Neural cell (in vitro differentiated cells): ENCODE data around the gene RCL1. TPM values are rescaled to one million over a fixed set of nuclear protein-coding genes. Genes with fewer than 3 reads are reported as not detected.

ENCODE experiments used
- H2AFZ ChIP-seq: fragments of 200-600, 300-800 bp; sonication (generic), shearing (Covaris generic); 2 replicates; pipeline ENCODE4 v1.6.0; 2014; ENCODE audit warnings: low read depth, mild to moderate bottlenecking, antibody characterized with exemption, low read length, moderate library complexity
- H3F3A ChIP-seq: fragments of 200-600 bp; shearing (Covaris generic); 2 replicates; pipeline ENCODE4 v1.6.1; 2016; ENCODE audit warnings: mild to moderate bottlenecking, moderate library complexity, mixed read lengths, antibody characterized with exemption, low read length; ENCODE audit not compliant: insufficient read depth, poor library complexity, severe bottlenecking
- H3K27ac ChIP-seq: fragments of 200-600, 300-800 bp; sonication (generic), shearing (Covaris generic); 2 replicates; pipeline ENCODE4 v1.5.1; 2014; ENCODE audit warnings: mild to moderate bottlenecking, low read length, moderate library complexity
- H3K27me3 ChIP-seq: fragments of 300-800, 200-600 bp; sonication (generic), shearing (Covaris generic); 2 replicates; pipeline ENCODE4 v1.6.0; 2014; ENCODE audit warnings: mild to moderate bottlenecking, low read depth, low read length, moderate library complexity; ENCODE audit not compliant: insufficient read depth
- H3K36me3 ChIP-seq: fragments of 300-800, 200-600 bp; sonication (generic), shearing (Covaris generic); 2 replicates; pipeline ENCODE4 v1.5.1; 2014; ENCODE audit warnings: mild to moderate bottlenecking, antibody characterized with exemption, low read length, moderate library complexity; ENCODE audit not compliant: insufficient read depth
- H3K4me2 ChIP-seq: fragments of 300-800, 200-600 bp; sonication (generic), shearing (Covaris generic); 2 replicates; pipeline ENCODE4 v1.6.0; 2014; ENCODE audit warnings: mild to moderate bottlenecking, low read length
- H3K4me3 ChIP-seq: fragments of 300-800, 200-600 bp; sonication (generic), shearing (Covaris generic); 2 replicates; pipeline ENCODE4 v1.5.1; 2014; ENCODE audit warnings: mild to moderate bottlenecking, low read length, moderate library complexity
- H3K79me2 ChIP-seq: fragments of 200-600 bp; shearing (Covaris generic); replicated peaks from 2 replicates; pipeline ENCODE4 v1.6.0; 2014; ENCODE audit warnings: mild to moderate bottlenecking, low read length, moderate library complexity; ENCODE audit not compliant: insufficient read depth
- H3K9ac ChIP-seq: fragments of 300-800, 200-600 bp; sonication (generic), shearing (Covaris generic); 2 replicates; pipeline ENCODE4 v1.6.1; 2016; ENCODE audit warnings: mild to moderate bottlenecking, low read length, mixed read lengths
- H3K9me2 ChIP-seq: fragments of 200-600 bp; shearing (Covaris generic); 2 replicates; pipeline ENCODE4 v1.6.1; 2016; ENCODE audit warnings: mild to moderate bottlenecking, low read length, mixed read lengths; ENCODE audit not compliant: insufficient read depth
- H3K9me3 ChIP-seq: fragments of 200-600, 300-800 bp; sonication (generic), shearing (Covaris generic); 2 replicates; pipeline ENCODE4 v1.6.1; 2016; ENCODE audit warnings: mild to moderate bottlenecking, mixed run types, low read length, moderate library complexity, mixed read lengths
- H4K20me1 ChIP-seq: fragments of 200-600 bp; shearing (Covaris generic); 2 replicates; pipeline ENCODE4 v1.6.1; 2016; ENCODE audit warnings: mild to moderate bottlenecking, mixed run types; ENCODE audit not compliant: insufficient read depth
- EP300 ChIP-seq: fragments of 450-650 bp; conservative IDR thresholded peaks from 2 replicates; pipeline ENCODE4 v1.6.1; 2014; ENCODE audit warnings: antibody characterized with exemption, mild to moderate bottlenecking, moderate library complexity; ENCODE audit not compliant: poor library complexity, severe bottlenecking
- EZH2 ChIP-seq: fragments of 200-600, 300-800 bp; shearing (Covaris generic), sonication (generic); IDR thresholded peaks from 2 replicates; pipeline ENCODE4 v1.6.1; 2014; ENCODE audit warnings: antibody characterized with exemption, low read length, borderline replicate concordance, mild to moderate bottlenecking; ENCODE audit not compliant: insufficient read depth, poor library complexity, severe bottlenecking
- MXI1 ChIP-seq: fragments of 450-650 bp; conservative IDR thresholded peaks from 2 replicates; pipeline ENCODE4 v1.6.1; 2014; ENCODE audit warnings: antibody characterized with exemption, mild to moderate bottlenecking; ENCODE audit not compliant: poor library complexity, severe bottlenecking
- POLR2AphosphoS5 ChIP-seq: IDR thresholded peaks from 2 replicates; pipeline ENCODE4 v1.6.1; 2012
- RAD21 ChIP-seq: fragments of 450-650 bp; conservative IDR thresholded peaks from 2 replicates; pipeline ENCODE4 v1.6.1; 2014; ENCODE audit warnings: antibody characterized with exemption, mild to moderate bottlenecking, moderate library complexity
- SMC3 ChIP-seq: fragments of 450-650 bp; conservative IDR thresholded peaks from 2 replicates; pipeline ENCODE4 v1.6.1; 2014; ENCODE audit warnings: antibody characterized with exemption, mild to moderate bottlenecking, moderate library complexity; ENCODE audit not compliant: poor library complexity
- TAF1 ChIP-seq: IDR thresholded peaks from 2 replicates; pipeline ENCODE4 v1.6.1; 2012; ENCODE audit warnings: low read depth
- polyA plus RNA-seq: library from polyadenylated mRNA; depleted of rRNA; stranded (reverse); fragments of >200 nt; gene quantifications from 2 replicates; pipeline ENCODE4 v1.2.3, GENCODE V29; 2014
- small RNA-seq, 3 experiments: library from RNA; depleted of rRNA; stranded (forward); fragments of <200 nt; gene quantifications; one replicate each; pipeline ENCODE3, GENCODE V24; 2012
- TF ChIP-seq, protein P1 (sequence below): fragments of 450-650 bp; IDR thresholded peaks from 2 replicates; pipeline ENCODE4 v1.5.1; 2014; ENCODE audit warnings: antibody characterized with exemption, mild to moderate bottlenecking, moderate library complexity; ENCODE audit not compliant: poor library complexity, severe bottlenecking
- TF ChIP-seq, protein P2 (sequence below): IDR thresholded peaks from 2 replicates; pipeline ENCODE4 v1.6.1; 2012; ENCODE audit warnings: borderline replicate concordance

Gene RCL1
- polyA plus RNA-seq, 1 donor from 2014 or later, result 4.2 TPM

DNA sequence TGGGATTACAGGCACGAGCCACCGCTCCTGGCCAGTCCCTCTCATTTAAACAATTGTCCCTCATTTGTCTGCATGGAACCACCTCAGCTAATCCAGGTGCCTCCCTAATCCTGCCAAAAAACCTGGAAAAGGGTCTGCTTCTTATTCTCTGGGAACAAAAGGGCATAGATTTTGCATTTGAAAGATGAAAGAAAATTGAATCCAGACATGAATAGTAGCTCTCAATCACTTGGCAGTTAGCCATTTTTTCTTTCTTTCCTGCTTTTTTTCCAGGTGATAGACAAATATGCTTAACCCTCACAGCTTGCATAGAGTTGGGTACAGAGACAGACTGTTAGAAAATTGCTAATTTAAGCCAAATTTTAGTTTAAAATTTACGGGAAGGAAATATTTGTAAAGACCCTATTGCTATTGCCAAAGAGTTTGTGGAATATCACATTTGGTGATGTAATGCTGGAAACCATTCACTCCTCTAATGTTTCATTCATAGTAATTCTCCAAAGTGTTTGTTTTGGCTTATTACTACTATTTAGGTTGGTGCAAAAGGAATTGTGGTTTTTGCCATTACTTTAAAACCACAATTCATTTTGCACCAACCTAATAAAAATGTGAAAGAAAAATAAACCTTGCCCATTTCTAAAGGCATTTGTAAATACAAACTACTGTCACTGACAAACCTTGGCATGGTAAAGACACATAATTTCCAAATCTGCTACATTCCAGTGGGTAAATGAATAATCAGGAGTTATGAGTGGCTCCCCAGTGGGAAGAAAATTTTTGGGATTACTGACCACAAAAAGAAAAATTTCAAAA is 111.8 kb downstream of the RCL1 start:
- H3K9me2 ChIP-seq, result no peaks in the 10 kb centered on the region
- no peak overlapping the region for H3K4me2 ChIP-seq
- no peak overlapping the region for H3K4me3 ChIP-seq
- H2AFZ ChIP-seq, result no peak overlapping the region
- H3F3A ChIP-seq, result no peaks in the 10 kb centered on the region
- no peaks in the 10 kb centered on the region for H4K20me1 ChIP-seq
- H3K27me3 ChIP-seq, result no peaks in the 10 kb centered on the region
- H3K9me3 ChIP-seq, result no peaks in the 10 kb centered on the region
- no peak for TF ChIP-seq POLR2AphosphoS5
- TF ChIP-seq SMC3, result no peak
- TF ChIP-seq TAF1, result no peak
- no peak for TF ChIP-seq MXI1
- TF ChIP-seq EZH2, result no peak
- TF ChIP-seq, protein P1, sequence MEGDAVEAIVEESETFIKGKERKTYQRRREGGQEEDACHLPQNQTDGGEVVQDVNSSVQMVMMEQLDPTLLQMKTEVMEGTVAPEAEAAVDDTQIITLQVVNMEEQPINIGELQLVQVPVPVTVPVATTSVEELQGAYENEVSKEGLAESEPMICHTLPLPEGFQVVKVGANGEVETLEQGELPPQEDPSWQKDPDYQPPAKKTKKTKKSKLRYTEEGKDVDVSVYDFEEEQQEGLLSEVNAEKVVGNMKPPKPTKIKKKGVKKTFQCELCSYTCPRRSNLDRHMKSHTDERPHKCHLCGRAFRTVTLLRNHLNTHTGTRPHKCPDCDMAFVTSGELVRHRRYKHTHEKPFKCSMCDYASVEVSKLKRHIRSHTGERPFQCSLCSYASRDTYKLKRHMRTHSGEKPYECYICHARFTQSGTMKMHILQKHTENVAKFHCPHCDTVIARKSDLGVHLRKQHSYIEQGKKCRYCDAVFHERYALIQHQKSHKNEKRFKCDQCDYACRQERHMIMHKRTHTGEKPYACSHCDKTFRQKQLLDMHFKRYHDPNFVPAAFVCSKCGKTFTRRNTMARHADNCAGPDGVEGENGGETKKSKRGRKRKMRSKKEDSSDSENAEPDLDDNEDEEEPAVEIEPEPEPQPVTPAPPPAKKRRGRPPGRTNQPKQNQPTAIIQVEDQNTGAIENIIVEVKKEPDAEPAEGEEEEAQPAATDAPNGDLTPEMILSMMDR, result no peak
- TF ChIP-seq, protein P2, sequence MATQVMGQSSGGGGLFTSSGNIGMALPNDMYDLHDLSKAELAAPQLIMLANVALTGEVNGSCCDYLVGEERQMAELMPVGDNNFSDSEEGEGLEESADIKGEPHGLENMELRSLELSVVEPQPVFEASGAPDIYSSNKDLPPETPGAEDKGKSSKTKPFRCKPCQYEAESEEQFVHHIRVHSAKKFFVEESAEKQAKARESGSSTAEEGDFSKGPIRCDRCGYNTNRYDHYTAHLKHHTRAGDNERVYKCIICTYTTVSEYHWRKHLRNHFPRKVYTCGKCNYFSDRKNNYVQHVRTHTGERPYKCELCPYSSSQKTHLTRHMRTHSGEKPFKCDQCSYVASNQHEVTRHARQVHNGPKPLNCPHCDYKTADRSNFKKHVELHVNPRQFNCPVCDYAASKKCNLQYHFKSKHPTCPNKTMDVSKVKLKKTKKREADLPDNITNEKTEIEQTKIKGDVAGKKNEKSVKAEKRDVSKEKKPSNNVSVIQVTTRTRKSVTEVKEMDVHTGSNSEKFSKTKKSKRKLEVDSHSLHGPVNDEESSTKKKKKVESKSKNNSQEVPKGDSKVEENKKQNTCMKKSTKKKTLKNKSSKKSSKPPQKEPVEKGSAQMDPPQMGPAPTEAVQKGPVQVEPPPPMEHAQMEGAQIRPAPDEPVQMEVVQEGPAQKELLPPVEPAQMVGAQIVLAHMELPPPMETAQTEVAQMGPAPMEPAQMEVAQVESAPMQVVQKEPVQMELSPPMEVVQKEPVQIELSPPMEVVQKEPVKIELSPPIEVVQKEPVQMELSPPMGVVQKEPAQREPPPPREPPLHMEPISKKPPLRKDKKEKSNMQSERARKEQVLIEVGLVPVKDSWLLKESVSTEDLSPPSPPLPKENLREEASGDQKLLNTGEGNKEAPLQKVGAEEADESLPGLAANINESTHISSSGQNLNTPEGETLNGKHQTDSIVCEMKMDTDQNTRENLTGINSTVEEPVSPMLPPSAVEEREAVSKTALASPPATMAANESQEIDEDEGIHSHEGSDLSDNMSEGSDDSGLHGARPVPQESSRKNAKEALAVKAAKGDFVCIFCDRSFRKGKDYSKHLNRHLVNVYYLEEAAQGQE, result no peak
- no peak for TF ChIP-seq RAD21
- no peak for TF ChIP-seq EP300
- H3K79me2 ChIP-seq, result no peaks in the 10 kb centered on the region
- H3K27ac ChIP-seq, result no peak overlapping the region
- H3K9ac ChIP-seq, result no peak overlapping the region
- H3K36me3 ChIP-seq, result no peaks in the 10 kb centered on the region

DNA sequence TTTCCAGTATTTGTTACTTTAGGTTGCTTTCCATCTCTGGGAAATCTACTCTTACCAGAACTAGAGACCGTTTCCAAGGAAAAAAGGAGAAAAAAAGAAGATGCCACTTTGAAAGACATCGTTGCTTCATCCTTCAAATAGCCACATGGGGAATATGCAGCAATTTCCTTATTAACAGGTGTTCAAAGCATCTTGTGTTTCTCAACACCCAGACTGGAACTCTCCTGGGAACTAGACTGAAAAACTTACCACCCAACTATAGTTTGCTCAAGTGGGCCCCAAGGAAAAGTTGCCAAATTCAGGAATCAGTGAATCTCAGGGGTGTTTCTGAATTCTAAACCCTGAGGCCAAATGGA is 112.4 kb downstream of the RCL1 start:
- Histone ChIP-seq H2AFZ (no peak overlapping the region), H3K4me2 (no peak overlapping the region), H3K79me2 (no peaks in the 10 kb centered on the region), H3K27ac (no peak overlapping the region), H3K9me2 (no peaks in the 10 kb centered on the region), H3K4me3 (no peak overlapping the region), H3F3A (no peaks in the 10 kb centered on the region), H3K9me3 (no peaks in the 10 kb centered on the region), H3K9ac (no peak overlapping the region), H3K36me3 (no peaks in the 10 kb centered on the region), H4K20me1 (no peaks in the 10 kb centered on the region), H3K27me3 (no peaks in the 10 kb centered on the region)
- no peak for TF ChIP-seq EZH2
- TF ChIP-seq, protein P1, result no peak
- no peak for TF ChIP-seq MXI1
- no peak for TF ChIP-seq TAF1

Small RNAs within 50 kb of the gene (small RNA-seq; reads per million reads assigned to genes)
- gene AL158147.1, result 0 reads per million in 3 experiments
- gene MIR101-2, result 0 reads per million in 3 experiments

Other genes with a start within 250 kb of the RCL1 start
- 22.3 and 26.3 TPM in 2 replicates for gene PLPP6, start 130.7 kb upstream of the RCL1 start, polyA plus RNA-seq
- gene SPATA6L, start 126.5 kb upstream of the RCL1 start, polyA plus RNA-seq, result 0.58 and 0.89 TPM in 2 replicates
- 25.0 and 34.7 TPM in 2 replicates for gene CDC37L1, start 113.4 kb upstream of the RCL1 start, polyA plus RNA-seq
- 65.9 and 73.7 TPM in 2 replicates for gene AK3, start 51.7 kb upstream of the RCL1 start, polyA plus RNA-seq
- gene JAK2, start 192.3 kb downstream of the RCL1 start, polyA plus RNA-seq, result 16.9 and 19.7 TPM in 2 replicates